HFFc6 (cell line): ENCODE data around the gene PANX2. TPM values are rescaled to one million over a fixed set of nuclear protein-coding genes. Genes with fewer than 3 reads are reported as not detected.
A peak's percentile ranks its signal among the peaks of the same experiment; 100 is the strongest.

ENCODE experiments used
- DNase-seq: peaks from one replicate; pipeline ENCODE4 v3.0.0-alpha.2; 2018
- H3K27ac Mint-ChIP-seq: 2 replicates; pipeline ENCODE4 v1.8.0; 2020; ENCODE audit warnings: mild to moderate bottlenecking, mixed read lengths
- H3K27me3 Mint-ChIP-seq: 2 replicates; pipeline ENCODE4 v1.8.0; 2021; ENCODE audit warnings: mild to moderate bottlenecking, moderate library complexity, mixed read lengths; ENCODE audit not compliant: insufficient read depth
- H3K36me3 Mint-ChIP-seq: 2 replicates; pipeline ENCODE4 v1.8.0; 2021; ENCODE audit warnings: low read depth, mixed read lengths
- H3K4me1 Mint-ChIP-seq: 2 replicates; pipeline ENCODE4 v1.8.0; 2020; ENCODE audit warnings: low read depth, mixed read lengths
- H3K4me3 Mint-ChIP-seq: 2 replicates; pipeline ENCODE4 v1.8.0; 2020; ENCODE audit warnings: mild to moderate bottlenecking, moderate library complexity, mixed read lengths
- H3K9me3 Mint-ChIP-seq: 2 replicates; pipeline ENCODE4 v1.8.0; 2020; ENCODE audit warnings: mild to moderate bottlenecking, mixed read lengths
- total RNA-seq, 6 experiments: library from RNA; stranded (reverse); fragmentation: NEBNext Ultra II Directional; extraction: Animal tissue kit (Norgen Biotek cat#: 25700); gene quantifications; 2 replicates in 1 of 6; 3 replicates in 5 of 6; pipeline ENCODE4 v1.2.3, GENCODE V29; 2021
- TF ChIP-seq, protein P1 (sequence below): fragments of 200-600 bp; sonication (generic); IDR thresholded peaks from 2 replicates; pipeline ENCODE4 v1.5.0; 2021; ENCODE audit warnings: antibody characterized with exemption, mild to moderate bottlenecking

Gene PANX2
- total RNA-seq, 6 experiments from 2014 or later: 1.2 to 2.3 (median 1.3) TPM

- Mint-ChIP-seq H3K4me1 (peaks cover 7% of the 10 kb centered on the region), H3K9me3 (no peaks in the 10 kb centered on the region), H3K36me3 (no peaks in the 10 kb centered on the region), H3K27me3 (peaks cover 5% of the 10 kb centered on the region), H3K4me3 (no peak overlapping the region), H3K27ac (no peak overlapping the region)
- TF ChIP-seq, protein P1, sequence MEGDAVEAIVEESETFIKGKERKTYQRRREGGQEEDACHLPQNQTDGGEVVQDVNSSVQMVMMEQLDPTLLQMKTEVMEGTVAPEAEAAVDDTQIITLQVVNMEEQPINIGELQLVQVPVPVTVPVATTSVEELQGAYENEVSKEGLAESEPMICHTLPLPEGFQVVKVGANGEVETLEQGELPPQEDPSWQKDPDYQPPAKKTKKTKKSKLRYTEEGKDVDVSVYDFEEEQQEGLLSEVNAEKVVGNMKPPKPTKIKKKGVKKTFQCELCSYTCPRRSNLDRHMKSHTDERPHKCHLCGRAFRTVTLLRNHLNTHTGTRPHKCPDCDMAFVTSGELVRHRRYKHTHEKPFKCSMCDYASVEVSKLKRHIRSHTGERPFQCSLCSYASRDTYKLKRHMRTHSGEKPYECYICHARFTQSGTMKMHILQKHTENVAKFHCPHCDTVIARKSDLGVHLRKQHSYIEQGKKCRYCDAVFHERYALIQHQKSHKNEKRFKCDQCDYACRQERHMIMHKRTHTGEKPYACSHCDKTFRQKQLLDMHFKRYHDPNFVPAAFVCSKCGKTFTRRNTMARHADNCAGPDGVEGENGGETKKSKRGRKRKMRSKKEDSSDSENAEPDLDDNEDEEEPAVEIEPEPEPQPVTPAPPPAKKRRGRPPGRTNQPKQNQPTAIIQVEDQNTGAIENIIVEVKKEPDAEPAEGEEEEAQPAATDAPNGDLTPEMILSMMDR: no peak
- DNase-seq: no peak
Measured at GRCh38 chr22:50148166-50148500, 22.4 kb upstream of the PANX2 start.

DNA sequence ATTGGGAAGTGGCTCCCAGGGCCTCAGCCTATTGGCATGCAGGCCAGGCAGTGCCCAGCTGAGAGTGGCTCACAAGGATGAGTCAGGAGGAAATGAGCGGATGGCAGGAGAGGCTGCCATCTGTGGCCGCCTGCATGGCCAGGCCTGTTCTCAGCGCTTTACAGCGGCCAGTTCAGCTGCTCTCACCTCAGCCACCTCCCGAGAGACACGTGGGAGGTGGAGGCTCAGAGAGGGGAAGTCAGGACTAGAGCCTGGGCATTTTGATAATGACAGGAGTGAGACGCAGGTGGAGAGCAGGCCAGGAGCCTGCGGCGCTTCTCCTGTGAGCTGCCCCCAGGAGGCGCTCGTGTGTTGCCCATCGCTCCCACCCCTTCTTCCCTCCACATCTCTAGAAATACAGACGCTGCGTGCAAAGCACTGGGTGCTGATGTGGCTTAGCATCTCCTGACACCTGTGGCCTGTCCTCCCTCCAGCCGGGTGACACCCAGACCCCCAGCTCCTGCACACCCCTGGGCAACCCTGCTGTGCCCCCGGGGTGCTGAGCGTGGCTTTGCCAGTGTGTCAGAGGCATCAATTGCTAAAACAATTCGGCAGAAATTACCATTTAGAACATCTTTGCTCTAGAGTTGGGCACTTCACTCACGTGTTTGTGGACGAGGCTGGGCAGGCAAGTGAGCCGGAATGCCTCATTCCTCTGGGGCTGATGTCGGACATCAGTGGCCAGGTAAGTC lies 21.4 kb upstream of the PANX2 start:
- Mint-ChIP-seq H3K9me3 (no peaks in the 10 kb centered on the region), H3K27me3 (peaks cover 5% of the 10 kb centered on the region), H3K36me3 (no peaks in the 10 kb centered on the region), H3K27ac (no peak overlapping the region), H3K4me1 (peaks cover 7% of the 10 kb centered on the region), H3K4me3 (no peak overlapping the region)
- peak; percentile 19 for DNase-seq
- TF ChIP-seq, protein P1: peak; percentile 79

GRCh38 chr22:50150161-50151129 lies 20.1 kb upstream of the PANX2 start:
- Mint-ChIP-seq H3K4me3 (no peak overlapping the region), H3K36me3 (no peaks in the 10 kb centered on the region), H3K9me3 (no peaks in the 10 kb centered on the region), H3K27me3 (no peaks in the 10 kb centered on the region; the same call in 1 of the 2 replicates), H3K4me1 (peaks cover 7% of the 10 kb centered on the region), H3K27ac (no peak overlapping the region)
- no peak for DNase-seq
- TF ChIP-seq, protein P1: no peak

GRCh38 chr22:50151571-50152537 lies 18.7 kb upstream of the PANX2 start:
- no peak for DNase-seq
- Mint-ChIP-seq H3K4me3 (no peak overlapping the region), H3K27me3 (no peaks in the 10 kb centered on the region; the same call in 1 of the 2 replicates), H3K4me1 (peaks cover 3% of the 10 kb centered on the region), H3K9me3 (no peaks in the 10 kb centered on the region), H3K36me3 (no peaks in the 10 kb centered on the region), H3K27ac (no peak overlapping the region)
- TF ChIP-seq, protein P1: no peak
